Measurements from ENCODE around the gene DAP.
"Not testable (repeated sequence)": the region's sequence is repeated elsewhere in the genome, so short reads cannot be mapped to it uniquely, and the experiment has no call there.

GRCh38 chr5:10638723-10639122, 122.3 kb downstream of the DAP start:
- TF ChIP-seq, protein P1, sequence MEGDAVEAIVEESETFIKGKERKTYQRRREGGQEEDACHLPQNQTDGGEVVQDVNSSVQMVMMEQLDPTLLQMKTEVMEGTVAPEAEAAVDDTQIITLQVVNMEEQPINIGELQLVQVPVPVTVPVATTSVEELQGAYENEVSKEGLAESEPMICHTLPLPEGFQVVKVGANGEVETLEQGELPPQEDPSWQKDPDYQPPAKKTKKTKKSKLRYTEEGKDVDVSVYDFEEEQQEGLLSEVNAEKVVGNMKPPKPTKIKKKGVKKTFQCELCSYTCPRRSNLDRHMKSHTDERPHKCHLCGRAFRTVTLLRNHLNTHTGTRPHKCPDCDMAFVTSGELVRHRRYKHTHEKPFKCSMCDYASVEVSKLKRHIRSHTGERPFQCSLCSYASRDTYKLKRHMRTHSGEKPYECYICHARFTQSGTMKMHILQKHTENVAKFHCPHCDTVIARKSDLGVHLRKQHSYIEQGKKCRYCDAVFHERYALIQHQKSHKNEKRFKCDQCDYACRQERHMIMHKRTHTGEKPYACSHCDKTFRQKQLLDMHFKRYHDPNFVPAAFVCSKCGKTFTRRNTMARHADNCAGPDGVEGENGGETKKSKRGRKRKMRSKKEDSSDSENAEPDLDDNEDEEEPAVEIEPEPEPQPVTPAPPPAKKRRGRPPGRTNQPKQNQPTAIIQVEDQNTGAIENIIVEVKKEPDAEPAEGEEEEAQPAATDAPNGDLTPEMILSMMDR (IDR thresholded peaks at IDR 0.05), result not testable (repeated sequence)
- TF ChIP-seq POLR2AphosphoS5 (IDR thresholded peaks at IDR 0.05), result not testable (repeated sequence)
